SK-N-MC (cell line): ENCODE measurements around the gene BEND4.
"Not testable (repeated sequence)": the region's sequence is repeated elsewhere in the genome, so short reads cannot be mapped to it uniquely, and the experiment has no call there.

Experiments used
- DNase-seq: peaks from one replicate; pipeline ENCODE4 v3.0.0-alpha.2; 2011; ENCODE audit warnings: low read depth, low spot score
- H3K27ac ChIP-seq: fragments of 200-600 bp; sonication (generic); 2 replicates; pipeline ENCODE4 v1.5.1; 2016; ENCODE audit warnings: mixed run types
- H3K36me3 ChIP-seq: fragments of 200-600 bp; sonication (generic); 2 replicates; pipeline ENCODE4 v1.6.1; 2017; ENCODE audit warnings: antibody characterized with exemption, low read length, mixed read lengths; ENCODE audit not compliant: insufficient read depth
- H3K4me3 ChIP-seq: fragments of 200-600 bp; sonication (generic); 2 replicates; pipeline ENCODE4 v1.5.1; 2016
- H3K9ac ChIP-seq: fragments of 200-600 bp; sonication (generic); 2 replicates; pipeline ENCODE4 v1.8.0; 2017; ENCODE audit warnings: mixed run types, mixed read lengths; ENCODE audit not compliant: insufficient read length
- H3K9me3 ChIP-seq: fragments of 200-600 bp; sonication (generic); 2 replicates; pipeline ENCODE4 v1.6.1; 2017; ENCODE audit warnings: low read depth, mild to moderate bottlenecking, antibody characterized with exemption, low read length, moderate library complexity, mixed read lengths
- EZH2 ChIP-seq: fragments of 200-600 bp; sonication (generic); IDR thresholded peaks from one replicate; pipeline ENCODE4 v1.6.1; 2017; ENCODE audit warnings: antibody characterized with exemption
- FOXP2 ChIP-seq: optimal IDR thresholded peaks from 2 replicates; pipeline ENCODE3; 2011; ENCODE audit warnings: mild to moderate bottlenecking, moderate library complexity; ENCODE audit not compliant: insufficient read depth; ENCODE audit errors: extremely low read length, control extremely low read depth
- POLR2AphosphoS5 ChIP-seq: IDR thresholded peaks from 2 replicates; pipeline ENCODE4 v1.6.1; 2012; ENCODE audit warnings: mild to moderate bottlenecking, low read depth, low read length, borderline replicate concordance

The BEND4 gene

GRCh38 chr4:42152507-42153504 is at the start of gene BEND4:
BEND4 (minus strand) TSS chr4:42152655; CDS start chr4:42152143, 512 bp downstream.
- no peak within 1 kb of the TSS for H3K9ac ChIP-seq
- H3K36me3 ChIP-seq, result no peaks in the 10 kb centered on the region
- DNase-seq, result no peak

GRCh38 chr4:42197341-42197740 is 44.9 kb upstream of the BEND4 start:
- Histone ChIP-seq H3K4me3 (no peak overlapping the region), H3K27ac (no peak overlapping the region), H3K9me3 (no peaks in the 10 kb centered on the region), H3K36me3 (no peaks in the 10 kb centered on the region), H3K9ac (no peak overlapping the region)
- no peak for DNase-seq
- TF ChIP-seq EZH2, result no peak
- no peak for TF ChIP-seq FOXP2
- no peak for TF ChIP-seq POLR2AphosphoS5

More at GRCh38 chr4:42152507-42153504, at the start of gene BEND4:
- TF ChIP-seq FOXP2 (no peak), POLR2AphosphoS5 (no peak), EZH2 (no peak)
- Histone ChIP-seq H3K27ac (no peak within 1 kb of the TSS), H3K9me3 (no peaks in the 10 kb centered on the region), H3K4me3 (peak within 1 kb of the TSS; percentile 77)

GRCh38 chr4:42172921-42173320 is 20.5 kb upstream of the BEND4 start:
- no peak for DNase-seq
- no peaks in the 10 kb centered on the region for H3K36me3 ChIP-seq
- no peaks in the 10 kb centered on the region for H3K9me3 ChIP-seq
- no peak overlapping the region for H3K27ac ChIP-seq
- no peak overlapping the region for H3K9ac ChIP-seq
- H3K4me3 ChIP-seq, result no peak overlapping the region
- TF ChIP-seq POLR2AphosphoS5 (no peak), EZH2 (no peak), FOXP2 (no peak)

- H3K9me3 ChIP-seq, result no peaks in the 10 kb centered on the region
- no peaks in the 10 kb centered on the region for H3K36me3 ChIP-seq
- H3K9ac ChIP-seq, result no peak overlapping the region
- TF ChIP-seq FOXP2 (no peak), EZH2 (no peak), POLR2AphosphoS5 (no peak)
- no peak for DNase-seq
- H3K4me3 ChIP-seq, result no peak overlapping the region
- H3K27ac ChIP-seq, result no peak overlapping the region
These were observed 19.8 kb upstream of the BEND4 start for GRCh38 chr4:42172128-42172790.

- TF ChIP-seq FOXP2, result no peak
- no peak for TF ChIP-seq EZH2
- TF ChIP-seq POLR2AphosphoS5, result no peak
- H3K9ac ChIP-seq, result no peak overlapping the region
- no peaks in the 10 kb centered on the region for H3K9me3 ChIP-seq
- H3K36me3 ChIP-seq, result no peaks in the 10 kb centered on the region
- no peak for DNase-seq
- no peak overlapping the region for H3K4me3 ChIP-seq
- no peak overlapping the region for H3K27ac ChIP-seq
These were observed 15.3 kb upstream of the BEND4 start for GRCh38 chr4:42167709-42168108.

GRCh38 chr4:42166186-42166585 is 13.7 kb upstream of the BEND4 start:
- H3K9ac ChIP-seq, H3K4me3 ChIP-seq, H3K36me3 ChIP-seq, DNase-seq, H3K9me3 ChIP-seq, H3K27ac ChIP-seq: not testable (repeated sequence)

GRCh38 chr4:42159271-42160001 is 7.0 kb upstream of the BEND4 start:
- H3K4me3 ChIP-seq, result no peak overlapping the region
- no peak overlapping the region for H3K9ac ChIP-seq
- TF ChIP-seq POLR2AphosphoS5, result no peak
- TF ChIP-seq FOXP2, result no peak
- no peak for TF ChIP-seq EZH2
- H3K9me3 ChIP-seq, result no peaks in the 10 kb centered on the region
- no peak overlapping the region for H3K27ac ChIP-seq
- DNase-seq, result no peak
- H3K36me3 ChIP-seq, result no peaks in the 10 kb centered on the region

- no peak for DNase-seq
- Histone ChIP-seq H3K4me3 (peak overlapping the region; percentile 77), H3K9me3 (no peaks in the 10 kb centered on the region), H3K36me3 (no peaks in the 10 kb centered on the region), H3K27ac (no peak overlapping the region), H3K9ac (no peak overlapping the region)
- TF ChIP-seq FOXP2 (no peak), EZH2 (no peak), POLR2AphosphoS5 (no peak)
These were observed 618 bp downstream of the BEND4 start for GRCh38 chr4:42151568-42152506.
